Panc1 (cell line): Measurements from ENCODE around the gene VIM.

Experiments
- POLR2AphosphoS5 ChIP-seq: IDR thresholded peaks from 2 replicates; pipeline ENCODE4 v1.6.1; 2012; ENCODE audit warnings: mild to moderate bottlenecking, low read depth, low read length, moderate library complexity
- TCF7L2 ChIP-seq: IDR thresholded peaks from 2 replicates; pipeline ENCODE4 v1.6.1; 2011; ENCODE audit warnings: mild to moderate bottlenecking, low read depth, low read length, inconsistent platforms
- TF ChIP-seq, protein P1 (sequence below), 2 experiments: IDR thresholded peaks; 2 replicates each; pipeline ENCODE4 v1.6.1; 2011 to 2012; ENCODE audit warnings: low read depth in 2 of 2, control low read depth in 1 of 2, low read length in 1 of 2, mild to moderate bottlenecking in 1 of 2, moderate library complexity in 1 of 2; ENCODE audit not compliant: insufficient read depth in 1 of 2
- TF ChIP-seq, protein P2 (sequence below): fragments of 450-650 bp; IDR thresholded peaks from 2 replicates; pipeline ENCODE4 v1.5.1; 2017; ENCODE audit warnings: mild to moderate bottlenecking

DNA sequence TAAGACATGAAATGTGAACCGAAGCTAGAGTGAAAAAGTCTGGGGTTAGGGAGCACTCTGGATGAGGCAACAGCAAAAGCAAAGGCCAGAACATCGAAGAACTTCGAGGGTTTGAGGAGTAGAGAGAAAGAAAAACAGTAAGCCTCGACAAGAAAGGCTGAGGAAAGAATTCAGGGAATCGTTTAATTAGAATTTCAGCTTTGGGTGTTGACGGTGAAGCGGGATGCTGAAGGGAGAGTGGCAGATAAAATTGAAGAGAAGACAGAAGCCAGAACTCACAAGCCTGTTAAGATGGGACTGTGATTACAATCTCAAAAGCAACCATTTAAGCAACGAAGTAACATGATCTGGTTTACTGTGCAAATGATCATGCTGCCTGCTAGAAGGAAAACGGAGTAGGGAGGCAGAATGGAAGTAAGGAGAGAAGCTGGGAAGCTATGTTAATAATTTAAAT, 28.7 kb upstream of the VIM start:
- TF ChIP-seq, protein P1, sequence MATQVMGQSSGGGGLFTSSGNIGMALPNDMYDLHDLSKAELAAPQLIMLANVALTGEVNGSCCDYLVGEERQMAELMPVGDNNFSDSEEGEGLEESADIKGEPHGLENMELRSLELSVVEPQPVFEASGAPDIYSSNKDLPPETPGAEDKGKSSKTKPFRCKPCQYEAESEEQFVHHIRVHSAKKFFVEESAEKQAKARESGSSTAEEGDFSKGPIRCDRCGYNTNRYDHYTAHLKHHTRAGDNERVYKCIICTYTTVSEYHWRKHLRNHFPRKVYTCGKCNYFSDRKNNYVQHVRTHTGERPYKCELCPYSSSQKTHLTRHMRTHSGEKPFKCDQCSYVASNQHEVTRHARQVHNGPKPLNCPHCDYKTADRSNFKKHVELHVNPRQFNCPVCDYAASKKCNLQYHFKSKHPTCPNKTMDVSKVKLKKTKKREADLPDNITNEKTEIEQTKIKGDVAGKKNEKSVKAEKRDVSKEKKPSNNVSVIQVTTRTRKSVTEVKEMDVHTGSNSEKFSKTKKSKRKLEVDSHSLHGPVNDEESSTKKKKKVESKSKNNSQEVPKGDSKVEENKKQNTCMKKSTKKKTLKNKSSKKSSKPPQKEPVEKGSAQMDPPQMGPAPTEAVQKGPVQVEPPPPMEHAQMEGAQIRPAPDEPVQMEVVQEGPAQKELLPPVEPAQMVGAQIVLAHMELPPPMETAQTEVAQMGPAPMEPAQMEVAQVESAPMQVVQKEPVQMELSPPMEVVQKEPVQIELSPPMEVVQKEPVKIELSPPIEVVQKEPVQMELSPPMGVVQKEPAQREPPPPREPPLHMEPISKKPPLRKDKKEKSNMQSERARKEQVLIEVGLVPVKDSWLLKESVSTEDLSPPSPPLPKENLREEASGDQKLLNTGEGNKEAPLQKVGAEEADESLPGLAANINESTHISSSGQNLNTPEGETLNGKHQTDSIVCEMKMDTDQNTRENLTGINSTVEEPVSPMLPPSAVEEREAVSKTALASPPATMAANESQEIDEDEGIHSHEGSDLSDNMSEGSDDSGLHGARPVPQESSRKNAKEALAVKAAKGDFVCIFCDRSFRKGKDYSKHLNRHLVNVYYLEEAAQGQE (IDR thresholded peaks at IDR 0.05; ENCODE audit: insufficient read depth in 1 of 2, low read depth in 2 of 2, low read length in 1 of 2), result no peak
- TF ChIP-seq, protein P2, sequence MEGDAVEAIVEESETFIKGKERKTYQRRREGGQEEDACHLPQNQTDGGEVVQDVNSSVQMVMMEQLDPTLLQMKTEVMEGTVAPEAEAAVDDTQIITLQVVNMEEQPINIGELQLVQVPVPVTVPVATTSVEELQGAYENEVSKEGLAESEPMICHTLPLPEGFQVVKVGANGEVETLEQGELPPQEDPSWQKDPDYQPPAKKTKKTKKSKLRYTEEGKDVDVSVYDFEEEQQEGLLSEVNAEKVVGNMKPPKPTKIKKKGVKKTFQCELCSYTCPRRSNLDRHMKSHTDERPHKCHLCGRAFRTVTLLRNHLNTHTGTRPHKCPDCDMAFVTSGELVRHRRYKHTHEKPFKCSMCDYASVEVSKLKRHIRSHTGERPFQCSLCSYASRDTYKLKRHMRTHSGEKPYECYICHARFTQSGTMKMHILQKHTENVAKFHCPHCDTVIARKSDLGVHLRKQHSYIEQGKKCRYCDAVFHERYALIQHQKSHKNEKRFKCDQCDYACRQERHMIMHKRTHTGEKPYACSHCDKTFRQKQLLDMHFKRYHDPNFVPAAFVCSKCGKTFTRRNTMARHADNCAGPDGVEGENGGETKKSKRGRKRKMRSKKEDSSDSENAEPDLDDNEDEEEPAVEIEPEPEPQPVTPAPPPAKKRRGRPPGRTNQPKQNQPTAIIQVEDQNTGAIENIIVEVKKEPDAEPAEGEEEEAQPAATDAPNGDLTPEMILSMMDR, result no peak
- TF ChIP-seq POLR2AphosphoS5 (peak; percentile 22; the same call in 1 of the 2 replicates), TCF7L2 (no peak)
